Measurements from ENCODE around the gene GRAMD1A.
"Not testable (repeated sequence)": the region's sequence is repeated elsewhere in the genome, so short reads cannot be mapped to it uniquely, and the experiment has no call there.

GRAMD1A gene

DNA sequence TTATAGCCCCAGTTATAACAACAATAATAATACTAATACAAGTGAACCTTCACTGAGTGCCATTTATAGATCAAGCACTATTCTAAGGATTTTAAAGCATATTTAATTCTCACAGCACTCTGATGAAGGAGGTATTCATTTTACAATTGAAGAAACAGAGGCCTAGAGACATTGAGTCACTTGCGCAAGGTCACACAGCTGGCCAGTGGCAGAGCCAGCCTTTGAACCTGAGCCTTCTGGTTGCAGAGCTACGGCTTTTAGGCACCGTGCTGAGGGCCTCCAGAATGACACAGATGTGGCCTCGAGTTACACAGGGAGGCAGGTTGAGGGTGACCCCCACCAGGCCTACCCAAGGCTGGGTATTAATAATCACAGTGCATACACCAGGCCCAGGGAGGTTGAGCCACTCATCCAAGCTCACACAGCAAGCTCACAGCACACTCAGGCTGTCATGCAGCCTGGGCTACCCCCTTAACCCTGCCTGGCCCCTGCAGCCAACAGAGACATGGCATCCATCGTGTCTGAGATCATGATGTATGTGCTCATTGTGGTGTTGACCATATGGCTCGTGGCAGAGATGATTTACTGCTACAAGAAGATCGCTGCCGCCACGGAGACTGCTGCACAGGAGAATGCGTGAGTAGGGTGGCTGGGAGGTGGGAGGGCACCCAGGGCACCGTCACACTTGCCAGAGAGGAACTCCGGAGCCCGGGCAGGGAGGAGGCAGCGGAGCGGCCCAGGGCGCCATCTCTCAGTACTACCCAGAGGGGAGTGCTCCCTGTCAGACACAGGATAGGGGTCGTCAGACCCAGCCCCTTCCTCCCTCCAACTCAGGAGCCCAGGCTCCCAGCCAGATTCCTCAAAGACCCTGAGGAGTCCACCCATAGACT, 38.7 kb downstream of the GRAMD1A start:
- no peak for DNase-seq (ENCODE audit: low spot score)

DNA sequence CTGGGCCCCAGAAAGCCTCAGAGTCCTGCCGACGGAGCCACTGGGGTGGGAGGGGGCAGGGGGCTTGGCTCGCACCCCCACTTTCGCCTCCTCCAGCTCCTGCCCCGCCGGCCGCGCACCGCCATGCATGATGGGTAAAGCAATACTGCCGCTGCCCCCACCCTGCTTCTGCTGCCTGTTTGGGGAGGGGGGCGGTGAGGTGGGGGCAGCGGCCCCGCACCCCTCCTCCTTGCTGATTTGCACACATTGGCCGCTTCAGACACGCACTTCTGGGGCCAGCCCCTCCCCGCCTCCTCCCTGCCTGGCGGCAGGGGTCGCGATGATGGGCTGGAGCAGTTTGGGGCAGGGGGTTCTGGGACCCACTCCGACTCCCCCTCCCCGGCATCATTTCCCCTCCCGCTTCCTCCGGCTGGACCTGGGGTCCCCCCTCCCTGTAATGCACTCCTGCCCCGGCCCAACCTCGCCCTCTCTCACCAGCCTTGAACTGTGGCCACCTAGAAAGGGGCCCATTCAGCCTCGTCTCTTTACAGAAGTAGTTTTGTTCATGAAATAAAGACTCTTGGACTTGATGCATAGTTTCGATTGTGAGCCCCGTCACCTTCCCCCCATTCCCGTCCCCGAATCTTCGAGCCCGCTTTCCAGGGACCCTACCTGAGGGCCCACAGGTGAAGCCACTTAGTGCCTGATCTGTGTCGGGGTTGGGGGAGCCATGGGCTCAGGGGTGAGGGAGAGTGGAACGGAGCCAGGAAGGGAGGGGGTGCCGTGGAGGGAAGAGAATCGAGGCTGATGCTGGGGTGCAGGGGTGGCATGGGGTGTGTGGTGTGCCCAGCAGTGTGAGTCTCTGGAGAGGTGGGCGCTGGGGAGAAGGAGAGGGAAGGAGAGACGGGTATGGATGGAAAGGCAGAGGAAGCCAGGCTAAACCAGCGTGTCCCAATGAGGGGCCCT, 40.0 kb downstream of the GRAMD1A start:
- DNase-seq (ENCODE audit: low spot score): no peak

DNA sequence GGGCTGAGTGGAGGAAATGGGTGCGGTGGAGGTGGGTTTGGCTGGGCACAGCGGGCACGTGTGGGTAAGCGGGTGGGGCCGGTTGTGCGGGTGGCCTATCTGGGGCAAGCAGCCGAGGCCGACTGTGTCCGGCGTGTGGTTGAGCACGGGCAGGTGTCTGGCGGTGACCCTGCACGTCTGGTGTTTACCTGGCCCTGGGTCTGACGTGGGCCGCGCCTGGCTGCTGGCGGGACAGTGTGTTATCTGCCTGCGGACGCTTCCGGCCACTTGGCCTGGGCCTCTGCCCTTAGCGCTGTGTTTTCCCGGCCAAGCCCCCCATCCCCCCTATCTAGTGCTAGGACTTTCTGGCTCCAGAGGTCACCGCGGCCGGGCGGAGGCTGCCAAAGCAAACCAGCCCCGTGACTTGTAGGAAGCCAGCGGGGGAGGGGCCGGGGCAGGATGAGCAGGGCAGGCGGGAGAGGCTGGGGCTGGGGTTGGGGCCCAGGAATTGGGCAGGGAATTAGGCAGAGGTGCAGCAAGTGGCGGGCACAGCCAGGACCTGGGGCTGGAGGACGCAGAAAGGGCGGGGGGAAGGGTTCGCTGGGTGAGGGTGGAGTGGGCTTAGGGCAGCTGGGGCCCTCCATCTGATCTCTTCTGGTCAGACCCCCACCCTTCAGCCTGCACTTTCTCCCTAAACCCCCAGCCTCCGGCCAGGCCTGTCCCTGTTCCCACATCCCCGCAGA, 40.9 kb downstream of the GRAMD1A start:
- DNase-seq (ENCODE audit: low spot score): peak; percentile 95

DNA sequence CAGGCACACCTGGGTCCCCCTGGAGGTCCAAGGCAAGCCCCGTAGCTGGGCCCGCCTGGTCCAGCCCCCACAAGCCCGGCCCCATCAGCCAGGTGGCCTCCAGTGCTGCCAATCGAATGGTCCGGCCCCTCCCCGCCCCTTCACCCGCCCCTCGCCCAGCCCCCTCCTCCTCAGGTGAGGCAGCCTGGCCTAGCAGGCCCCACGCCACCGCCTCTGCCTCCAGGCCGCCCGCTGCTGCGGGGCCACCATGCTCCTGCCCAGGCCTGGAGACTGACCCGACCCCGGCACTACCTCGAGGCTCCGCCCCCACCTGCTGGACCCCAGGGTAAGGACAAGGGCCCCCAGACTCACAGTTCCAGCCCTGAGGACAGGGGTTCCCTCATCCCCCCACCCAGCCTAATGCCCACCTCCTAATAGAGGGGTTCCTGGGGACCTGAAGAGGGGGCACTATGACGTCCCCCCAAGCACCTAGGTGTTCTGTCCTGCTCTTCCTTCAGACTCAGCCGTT, 41.5 kb downstream of the GRAMD1A start, which contains the start of gene HPN:
Gene HPN, plus strand, starts transcription at position 174 of the 508 bp plus-strand sequence. CDS start 786 bp downstream, outside the sequence.
- DNase-seq (ENCODE audit: low spot score): peak; percentile 83

DNA sequence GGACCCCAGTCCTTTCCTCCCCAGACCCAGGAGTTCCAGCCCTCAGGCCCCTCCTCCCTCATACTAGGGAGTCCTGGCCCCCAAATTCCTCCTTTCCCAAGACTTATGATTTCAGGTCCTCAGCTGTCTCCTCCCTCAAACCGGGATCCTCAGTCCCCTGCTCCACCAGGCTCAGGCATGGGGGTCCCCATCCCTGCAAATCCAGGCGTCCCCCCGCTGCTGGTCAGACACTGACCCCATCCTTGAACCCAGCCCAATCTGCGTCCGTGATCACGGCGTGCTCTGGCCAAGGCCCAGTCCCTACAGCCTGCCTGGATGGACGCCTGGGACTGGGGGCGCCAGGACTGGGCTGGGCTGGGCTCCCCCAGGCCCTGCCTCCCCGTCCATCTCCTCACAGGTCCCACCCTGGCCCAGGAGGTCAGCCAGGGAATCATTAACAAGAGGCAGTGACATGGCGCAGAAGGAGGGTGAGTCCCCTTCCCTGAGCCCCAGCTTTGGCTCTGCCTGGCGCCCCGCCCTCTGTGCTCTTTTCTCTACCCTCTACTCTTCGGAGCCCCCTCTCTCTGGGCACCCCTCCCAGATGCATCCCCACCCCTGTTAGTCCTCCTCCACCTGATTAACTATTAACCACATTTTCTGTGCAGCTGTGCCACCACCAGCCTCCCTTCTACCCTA, 42.1 kb downstream of the GRAMD1A start:
- no peak for DNase-seq (ENCODE audit: low spot score)

DNA sequence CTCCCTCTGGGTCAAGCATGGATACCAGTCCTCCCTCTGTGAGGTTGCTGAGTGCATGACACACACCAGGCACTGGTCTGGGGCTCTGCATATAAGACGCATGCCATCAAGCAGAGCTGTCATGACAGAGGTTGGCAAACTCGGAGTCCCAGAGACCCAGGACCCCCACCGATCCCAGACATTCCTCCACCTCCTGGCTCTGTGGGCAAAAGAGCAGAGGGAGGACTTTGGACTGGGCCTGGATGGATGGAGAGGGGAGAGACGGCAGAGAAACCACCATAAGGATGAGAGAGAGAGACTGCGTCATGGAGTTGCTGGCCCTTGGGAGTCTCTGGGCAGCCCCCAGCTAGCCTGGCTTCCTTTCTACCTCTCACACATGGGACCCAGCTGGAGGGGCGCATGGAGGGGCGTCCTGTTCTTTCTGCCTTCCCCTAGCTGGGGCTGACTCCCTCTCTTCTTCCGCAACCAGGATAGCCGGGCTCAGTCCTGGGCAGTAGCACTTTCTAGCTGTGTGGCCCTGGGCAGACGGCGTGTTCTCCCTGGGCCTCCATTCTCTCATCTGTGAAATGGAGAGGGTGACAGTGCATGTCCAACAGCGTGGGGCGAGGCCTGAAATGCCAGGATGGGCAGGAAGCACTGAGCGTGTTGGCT, 43.0 kb downstream of the GRAMD1A start:
- DNase-seq (ENCODE audit: low spot score): no peak

DNA sequence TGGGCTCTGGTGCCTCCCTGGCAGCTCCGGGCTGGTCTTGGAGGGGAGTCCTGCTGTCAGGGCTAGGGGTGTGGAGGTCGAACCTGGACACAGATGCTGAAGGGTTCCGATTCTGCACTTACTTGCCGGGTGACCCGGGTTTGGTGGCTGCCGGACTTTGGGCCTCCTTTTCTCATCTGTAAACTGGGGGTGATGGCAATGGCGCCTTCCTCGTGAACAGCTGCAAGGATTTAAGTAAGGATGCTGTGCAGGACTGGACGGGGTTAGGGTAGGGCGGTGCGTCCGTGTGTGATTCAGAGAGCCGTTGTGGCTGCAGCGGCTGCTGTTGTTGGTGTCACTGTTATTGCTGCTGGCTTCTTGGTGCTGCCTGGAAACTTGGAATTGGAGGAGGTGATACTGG, 43.8 kb downstream of the GRAMD1A start:
- no peak for DNase-seq (ENCODE audit: low spot score)

DNA sequence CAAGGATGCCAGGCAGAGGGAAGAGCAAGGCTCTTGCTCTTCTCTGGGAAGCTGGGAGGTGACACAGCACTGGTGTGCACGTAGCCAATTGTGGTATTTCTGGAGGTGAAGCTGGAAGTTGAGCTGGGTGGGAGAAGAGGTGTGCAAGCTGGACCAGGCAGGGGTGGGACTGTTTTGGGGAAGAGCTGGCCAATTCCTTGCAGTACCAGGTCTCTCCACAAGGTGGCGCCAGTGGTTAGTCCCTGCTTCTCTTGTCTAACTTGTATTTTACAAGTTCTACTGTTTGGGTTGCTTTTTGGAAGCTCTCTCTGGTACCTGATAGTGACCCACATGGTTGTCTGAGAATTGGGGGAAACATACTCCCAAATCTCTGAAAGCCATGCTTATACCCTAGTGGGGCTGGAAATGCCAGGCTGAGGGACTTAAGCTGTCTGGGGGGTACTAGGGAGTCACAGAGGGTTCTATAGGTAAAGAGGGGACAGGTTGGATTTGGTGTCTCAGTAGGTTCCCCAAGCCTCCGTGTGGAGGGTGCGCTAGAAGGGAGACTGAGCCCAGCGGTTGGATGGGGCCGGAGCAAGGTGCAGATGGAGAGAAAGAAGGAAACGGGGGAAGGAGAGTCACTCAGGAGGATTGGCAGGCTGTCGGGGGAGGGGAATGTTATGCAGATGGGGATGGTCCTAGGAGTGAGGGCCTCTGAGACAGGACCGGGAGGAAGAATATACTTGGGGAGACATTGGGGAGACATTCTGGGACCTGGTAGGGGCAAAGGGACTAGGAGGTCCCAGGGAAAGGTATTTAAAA, 44.4 kb downstream of the GRAMD1A start:
- DNase-seq (ENCODE audit: low spot score): no peak

DNA sequence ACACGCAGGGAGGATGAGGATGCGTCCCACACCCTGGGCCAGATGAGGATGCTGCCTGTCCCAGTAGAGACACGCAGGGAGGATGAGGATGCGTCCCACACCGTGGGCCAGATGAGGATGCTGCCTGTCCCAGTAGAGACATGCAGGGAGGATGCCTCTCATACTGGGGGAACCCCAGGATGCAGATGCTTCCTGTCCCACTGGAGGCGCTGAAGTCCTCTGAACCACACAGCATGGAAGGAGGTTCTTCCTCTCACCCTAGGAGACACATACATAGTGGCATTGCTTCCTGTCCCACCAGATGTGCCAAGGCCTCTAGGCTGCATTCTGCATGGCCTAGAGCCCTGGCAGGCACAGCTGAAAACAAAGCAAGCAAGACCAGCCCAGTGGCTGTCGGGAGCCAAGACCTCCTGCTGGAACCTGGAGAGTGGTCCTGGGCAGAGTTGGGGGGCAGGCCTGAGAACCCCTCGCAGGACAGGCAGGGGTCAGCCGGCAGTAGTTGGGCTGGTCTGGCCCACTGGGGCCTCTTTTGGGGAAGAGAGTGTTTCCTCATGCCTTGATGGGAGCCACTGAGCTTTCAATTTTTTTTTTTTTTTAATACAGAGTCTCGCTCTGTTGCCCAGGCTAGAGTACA, 45.7 kb downstream of the GRAMD1A start:
- DNase-seq (ENCODE audit: low spot score): no peak

DNA sequence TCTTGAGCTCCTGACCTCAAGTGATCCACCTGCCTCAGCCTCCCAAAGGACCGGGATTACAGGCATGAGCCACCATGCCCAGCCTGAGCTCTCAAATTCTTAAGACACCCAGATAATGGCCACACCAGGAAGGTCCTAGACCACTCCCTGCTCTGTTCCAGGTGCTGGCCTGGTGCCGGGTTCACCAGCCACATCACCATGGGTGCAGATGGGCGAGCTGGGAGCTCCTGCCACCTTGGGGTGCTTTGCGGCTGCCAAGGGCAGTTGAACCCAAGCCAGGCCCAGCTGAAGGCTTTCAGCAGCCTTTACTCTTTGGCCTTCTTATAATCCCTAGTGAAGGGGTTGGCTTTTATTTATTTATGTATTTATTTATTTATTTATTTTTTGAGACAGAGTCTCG, 46.3 kb downstream of the GRAMD1A start:
- no peak for DNase-seq (ENCODE audit: low spot score)

DNA sequence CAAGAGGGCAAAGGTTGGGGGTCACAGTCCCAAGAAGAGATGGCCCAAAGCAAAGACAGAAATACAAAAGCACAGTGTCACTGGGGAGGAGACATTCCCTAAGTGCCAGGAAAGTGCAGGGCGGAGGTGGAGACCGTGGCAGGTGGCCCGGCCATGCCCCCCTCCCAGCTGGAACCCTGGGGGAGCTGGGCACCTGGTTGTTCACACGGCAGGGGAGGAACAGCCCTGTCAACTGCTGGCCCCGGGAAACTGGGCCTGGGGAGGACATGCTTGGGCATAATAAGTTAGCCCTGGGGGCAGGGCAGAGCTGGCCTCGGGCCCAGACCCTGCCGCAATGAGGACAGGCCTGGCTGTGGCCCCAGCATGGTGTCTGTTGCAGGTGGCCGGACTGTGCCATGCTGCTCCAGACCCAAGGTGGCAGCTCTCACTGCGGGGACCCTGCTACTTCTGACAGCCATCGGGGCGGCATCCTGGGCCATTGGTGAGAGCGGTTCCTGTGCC, 48.8 kb downstream of the GRAMD1A start:
- no peak for DNase-seq (ENCODE audit: low spot score)

DNA sequence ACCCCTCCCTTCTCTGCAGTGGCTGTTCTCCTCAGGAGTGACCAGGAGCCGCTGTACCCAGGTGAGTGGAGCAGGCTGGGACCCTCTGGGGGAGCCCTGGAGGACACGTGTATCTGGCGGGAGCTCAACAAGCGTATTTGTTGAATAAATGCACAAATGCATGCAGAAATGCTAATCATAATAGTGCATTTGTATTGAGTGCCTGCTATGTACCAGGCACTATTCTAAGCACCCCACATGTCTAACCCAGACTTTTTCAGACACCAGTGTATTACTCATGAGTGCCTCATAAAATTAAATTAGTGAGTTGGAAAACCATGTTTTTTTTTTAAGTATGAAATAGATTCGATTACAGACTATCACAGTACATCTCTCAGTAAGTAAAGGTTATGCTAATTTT, 49.3 kb downstream of the GRAMD1A start:
- no peak for DNase-seq (ENCODE audit: low spot score)

DNA sequence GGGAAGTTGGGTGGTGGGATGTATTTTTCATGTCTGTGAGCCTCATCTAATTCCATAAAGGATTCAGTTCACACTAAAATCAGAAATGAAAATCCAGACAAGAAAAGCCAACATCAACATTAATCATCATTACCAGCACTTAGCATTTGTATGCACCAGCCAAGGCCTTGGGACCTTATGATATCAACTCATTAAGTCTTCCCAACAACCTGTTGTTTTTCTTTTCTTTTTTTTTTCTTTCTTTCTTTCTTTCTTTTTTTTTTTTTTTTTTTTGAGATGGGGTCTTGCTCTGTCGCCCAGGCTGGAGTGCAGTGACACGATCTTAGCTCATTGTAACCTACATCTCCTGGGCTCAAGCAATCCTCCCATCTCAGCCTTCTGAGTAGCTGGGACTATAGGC, 50.5 kb downstream of the GRAMD1A start:
- DNase-seq (ENCODE audit: low spot score): not testable (repeated sequence)

DNA sequence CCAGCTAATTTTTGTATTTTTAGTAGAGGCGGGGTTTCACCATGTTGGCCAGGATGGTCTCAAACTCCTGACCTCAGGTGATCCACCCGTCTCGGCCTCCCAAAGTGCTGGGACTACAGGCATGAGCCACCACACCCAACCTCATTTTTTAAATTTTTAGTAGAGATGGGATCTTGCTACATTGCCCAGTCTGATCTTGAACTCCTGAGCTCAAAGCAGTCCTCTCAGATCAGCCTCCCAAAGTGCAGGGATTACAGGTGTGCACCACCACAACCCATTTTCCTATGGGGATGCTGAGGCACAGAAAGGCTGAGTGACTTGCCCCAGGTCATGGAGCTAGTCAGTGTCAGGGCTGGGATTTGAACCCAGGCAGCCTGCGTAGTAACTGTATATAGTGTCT, 51.1 kb downstream of the GRAMD1A start:
- DNase-seq (ENCODE audit: low spot score): not testable (repeated sequence)

DNA sequence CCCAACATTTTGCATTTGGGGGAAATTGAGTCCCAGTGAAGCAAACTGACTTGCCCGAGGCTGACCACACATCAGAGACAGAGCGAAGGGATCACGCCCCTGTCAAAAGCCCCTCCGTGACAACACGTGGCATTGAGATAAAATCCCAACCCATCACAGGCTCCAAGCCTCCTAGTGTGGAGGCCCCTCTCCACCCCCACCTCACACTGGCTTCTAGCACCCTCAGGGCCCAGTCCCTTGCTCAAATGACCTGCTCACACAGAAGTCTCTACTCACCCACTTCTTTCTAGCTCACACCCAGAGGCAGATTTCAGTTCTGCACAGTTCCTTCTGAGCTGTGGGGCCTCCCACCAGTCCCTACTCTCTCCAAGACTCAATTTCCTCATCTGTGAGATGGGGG, 51.7 kb downstream of the GRAMD1A start:
- no peak for DNase-seq (ENCODE audit: low spot score)

DNA sequence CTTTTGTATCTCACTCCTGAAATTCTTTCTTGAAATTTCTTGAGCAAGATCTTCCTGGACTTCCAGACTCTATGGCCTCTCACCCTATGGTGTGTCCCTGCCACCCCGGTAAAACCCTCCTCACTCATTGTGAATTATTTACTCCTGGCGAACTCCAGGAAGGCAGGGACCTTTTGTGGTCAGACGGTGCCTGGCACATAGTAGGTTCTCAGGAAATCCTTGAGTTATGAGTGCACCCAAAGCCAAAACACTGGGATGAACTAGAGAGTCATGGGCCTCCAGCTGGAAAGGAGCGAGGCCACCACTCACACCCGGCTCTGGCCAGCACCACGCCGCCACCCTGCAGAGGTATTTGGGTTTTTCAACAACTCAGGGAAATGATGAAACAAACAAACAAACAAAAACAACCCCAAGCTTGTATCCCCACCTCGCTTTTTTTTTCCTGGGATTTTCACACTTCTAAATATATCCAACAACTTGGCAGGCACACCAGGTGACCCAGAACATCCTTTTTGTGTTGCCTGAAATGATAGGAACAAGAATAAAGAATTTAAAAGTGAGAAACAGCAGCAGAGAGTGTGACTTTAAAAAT, 52.6 kb downstream of the GRAMD1A start:
- DNase-seq (ENCODE audit: low spot score): no peak

DNA sequence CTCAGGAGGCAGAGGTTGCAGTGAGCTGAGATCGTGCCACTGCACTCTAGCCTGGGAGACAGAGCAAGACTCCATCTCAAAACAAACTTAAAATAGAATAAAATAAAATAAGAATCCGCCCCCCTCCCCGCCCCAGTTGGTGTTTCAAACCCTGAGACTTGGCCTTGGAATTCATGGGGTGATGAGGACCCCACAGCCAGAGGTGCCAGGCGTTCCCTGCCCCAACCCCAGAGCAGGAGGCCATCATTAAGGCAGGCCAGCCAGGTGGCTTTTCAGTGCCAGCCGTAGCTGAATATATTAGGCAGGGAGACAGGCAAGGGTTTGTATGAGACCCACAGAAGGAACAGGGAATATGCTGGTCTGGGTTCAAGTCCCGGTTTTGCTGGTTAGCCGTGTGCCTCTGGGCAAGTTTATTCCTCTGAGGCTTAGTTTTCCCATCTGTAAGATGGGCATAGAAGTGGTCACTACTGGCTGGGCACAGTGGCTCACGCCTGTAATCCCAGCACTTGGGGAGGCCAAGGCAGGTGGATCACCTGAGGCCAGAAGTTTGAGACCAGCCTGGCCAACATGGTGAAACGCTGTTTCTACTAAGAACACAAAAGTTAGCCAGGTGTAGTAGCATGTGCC, 53.7 kb downstream of the GRAMD1A start:
- DNase-seq (ENCODE audit: low spot score): no peak

DNA sequence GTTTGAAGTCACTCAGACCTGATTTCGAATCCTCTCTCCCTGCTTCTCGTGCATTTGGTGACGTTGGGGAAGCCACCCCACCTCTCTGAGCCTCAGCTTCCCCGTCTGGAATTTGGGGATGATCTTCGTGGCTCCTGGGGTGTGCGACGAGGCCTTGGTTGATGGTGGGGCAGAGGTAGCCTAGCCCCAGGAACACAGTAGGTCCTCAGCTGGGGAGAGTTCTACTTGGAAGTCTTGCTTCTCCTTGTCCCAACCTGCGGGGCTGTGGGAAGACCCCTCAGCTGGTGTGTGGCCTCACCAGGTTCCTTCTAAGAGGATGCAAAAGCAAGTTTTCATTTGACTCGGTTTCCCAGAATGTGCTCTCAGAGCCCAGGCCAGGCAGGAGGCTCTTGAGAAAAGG, 54.5 kb downstream of the GRAMD1A start:
- DNase-seq (ENCODE audit: low spot score): no peak
